Measurements from ENCODE around the gene MYL2. TPM values are rescaled to one million over a fixed set of nuclear protein-coding genes. Genes with fewer than 3 reads are reported as not detected.

MYL2 gene
- total and polyA plus RNA-seq, 9 of the 15 experiments (the other 6 are each of a cell fraction or from before 2014, with no cell fraction given): not detected

DNA sequence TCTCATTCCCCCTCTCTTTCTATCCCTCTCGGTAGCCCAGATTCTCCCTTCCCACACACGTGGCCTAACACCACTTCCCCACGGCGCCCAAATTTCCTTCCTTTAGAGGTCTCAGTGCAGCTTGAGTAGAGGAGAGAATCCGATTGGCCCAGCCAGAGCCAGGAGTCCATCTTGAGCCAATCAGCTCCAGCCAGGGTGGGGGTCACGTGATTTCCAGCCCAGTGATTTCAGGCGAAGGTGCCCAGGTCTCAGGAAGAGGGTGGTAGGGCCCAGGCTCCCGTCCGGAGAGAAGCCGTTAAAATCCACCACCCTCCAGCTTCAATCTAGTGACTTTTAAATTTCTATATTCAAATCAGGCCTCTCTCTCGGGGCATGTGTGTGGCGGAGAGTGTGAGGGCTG is 45.2 kb upstream of the MYL2 start:
- Histone ChIP-seq H3K27ac (ENCODE audit: extremely low read depth, low read depth, low read length) (no peak overlapping the region), H3K9ac (ENCODE audit: insufficient read depth in 1 of 2, low read depth in 2 of 2, low read length in 2 of 2) (no peak overlapping the region), H3K4me2 (ENCODE audit: insufficient read depth, low read length) (no peak overlapping the region), H3K4me3 (no peak overlapping the region), H2AFZ (ENCODE audit: low read depth, low read length) (no peak overlapping the region), H4K20me1 (replicated peaks; ENCODE audit: control insufficient read depth, insufficient read depth, low read length) (no peaks in the 10 kb centered on the region), H3K79me2 (ENCODE audit: control insufficient read depth, insufficient read depth, low read length) (no peaks in the 10 kb centered on the region), H3K4me1 (replicated peaks in 1 of 2; ENCODE audit: control insufficient read depth in 2 of 2, insufficient read depth in 2 of 2, low read length in 2 of 2) (no peaks in the 10 kb centered on the region), H3K9me1 (ENCODE audit: control insufficient read depth, insufficient read depth, low read length) (no peaks in the 10 kb centered on the region), H3K36me3 (ENCODE audit: control insufficient read depth, insufficient read depth, low read length) (no peaks in the 10 kb centered on the region), H3K27me3 (ENCODE audit: control insufficient read depth in 2 of 2, insufficient read depth in 2 of 2, low read length in 2 of 2) (peaks cover 4 to 30% of the 10 kb centered on the region in 2 experiments; a peak in 4 of 5 replicates), H3K9me3 (replicated peaks; ENCODE audit: control insufficient read depth, insufficient read depth, low read depth, low read length) (no peaks in the 10 kb centered on the region)
- ATAC-seq (peak; percentile 59), DNase-seq (ENCODE audit: extremely low read depth in 1 of 4, low spot score in 3 of 4) (peak; percentile 3 to 60 (median 56)), FAIRE-seq (no peak)
- POLR2A ChIA-PET: no interaction called here
- in situ Hi-C loops (cut with MboI): no loop called here
- peak; percentile 48 for TF ChIP-seq NFYB (IDR thresholded peaks at IDR 0.05; ENCODE audit: extremely low read depth, insufficient read length)
- no peak for TF ChIP-seq BRF1 (IDR thresholded peaks at IDR 0.05; ENCODE audit: borderline replicate concordance, extremely low read depth, insufficient read length)
- TF ChIP-seq TOE1 (IDR thresholded peaks at IDR 0.05; ENCODE audit: borderline replicate concordance): peak; percentile 80; the same call in 1 of the 2 replicates
- TF ChIP-seq TOE1 (CRISPR knock-in tag; IDR thresholded peaks at IDR 0.05; ENCODE audit: borderline replicate concordance, low read depth): no peak
- TF ChIP-seq ARHGAP35 (IDR thresholded peaks at IDR 0.05; ENCODE audit: partially characterized antibody): no peak
- no peak for TF ChIP-seq EP300 (IDR thresholded peaks at IDR 0.05; ENCODE audit: low read length)
- no peak for TF ChIP-seq FOS (IDR thresholded peaks at IDR 0.05; ENCODE audit: extremely low read depth, insufficient read length)
- no peak for TF ChIP-seq SMAD4 (CRISPR knock-in tag; conservative IDR thresholded peaks at IDR 0.05)
- TF ChIP-seq ZSCAN29 (IDR thresholded peaks at IDR 0.05): no peak
- peak; percentile 91 for TF ChIP-seq TFE3 (CRISPR knock-in tag; IDR thresholded peaks at IDR 0.05)
- peak; percentile 83 for TF ChIP-seq RAD51 (IDR thresholded peaks at IDR 0.05; ENCODE audit: borderline replicate concordance, low read depth)
- TF ChIP-seq, protein P1, sequence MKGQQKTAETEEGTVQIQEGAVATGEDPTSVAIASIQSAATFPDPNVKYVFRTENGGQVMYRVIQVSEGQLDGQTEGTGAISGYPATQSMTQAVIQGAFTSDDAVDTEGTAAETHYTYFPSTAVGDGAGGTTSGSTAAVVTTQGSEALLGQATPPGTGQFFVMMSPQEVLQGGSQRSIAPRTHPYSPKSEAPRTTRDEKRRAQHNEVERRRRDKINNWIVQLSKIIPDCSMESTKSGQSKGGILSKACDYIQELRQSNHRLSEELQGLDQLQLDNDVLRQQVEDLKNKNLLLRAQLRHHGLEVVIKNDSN (CRISPR knock-in tag; IDR thresholded peaks at IDR 0.05): peak; percentile 34; the same call in 1 of the 2 replicates
- peak; percentile 70 for TF ChIP-seq USF2 (CRISPR knock-in tag; IDR thresholded peaks at IDR 0.05)
- TF ChIP-seq SLC30A9 (CRISPR knock-in tag; IDR thresholded peaks at IDR 0.05): no peak
- TF ChIP-seq ZNF197 (CRISPR knock-in tag; IDR thresholded peaks at IDR 0.05; ENCODE audit: low read depth): no peak
- TF ChIP-seq, protein P2, sequence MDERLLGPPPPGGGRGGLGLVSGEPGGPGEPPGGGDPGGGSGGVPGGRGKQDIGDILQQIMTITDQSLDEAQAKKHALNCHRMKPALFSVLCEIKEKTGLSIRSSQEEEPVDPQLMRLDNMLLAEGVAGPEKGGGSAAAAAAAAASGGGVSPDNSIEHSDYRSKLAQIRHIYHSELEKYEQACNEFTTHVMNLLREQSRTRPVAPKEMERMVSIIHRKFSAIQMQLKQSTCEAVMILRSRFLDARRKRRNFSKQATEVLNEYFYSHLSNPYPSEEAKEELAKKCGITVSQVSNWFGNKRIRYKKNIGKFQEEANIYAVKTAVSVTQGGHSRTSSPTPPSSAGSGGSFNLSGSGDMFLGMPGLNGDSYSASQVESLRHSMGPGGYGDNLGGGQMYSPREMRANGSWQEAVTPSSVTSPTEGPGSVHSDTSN (CRISPR knock-in tag; IDR thresholded peaks at IDR 0.05; ENCODE audit: low read depth): no peak
- TF ChIP-seq, protein P2 (tag; conservative IDR thresholded peaks at IDR 0.05; ENCODE audit: low read depth): no peak
- WGBS (ENCODE audit: insufficient coverage, low coverage, missing lambda C conversion rate): 6% methylated on average over 11 of the region's 12 CpGs
- intact Hi-C loops (cut with micrococcal nuclease): no loop called here
- BruUV-seq (replicated peaks): no TSS peak
- CTCF ChIA-PET (ENCODE audit: low intra/inter-chr PET ratio): no interaction called here
